LNCaP clone FGC (cell line): ENCODE measurements around the gene ARHGAP31.

ENCODE experiments used
- DNase-seq: peaks from one replicate; pipeline ENCODE4 v3.0.0-alpha.2; 2011; ENCODE audit warnings: low read depth
- H3K4me3 ChIP-seq: 2 replicates; pipeline ENCODE4 v1.5.1; 2011; ENCODE audit warnings: mild to moderate bottlenecking, low read depth, low read length, control low read depth
- TF ChIP-seq, protein P1 (sequence below): IDR thresholded peaks from 2 replicates; pipeline ENCODE4 v1.5.1; 2012; ENCODE audit warnings: mild to moderate bottlenecking; ENCODE audit not compliant: control insufficient read depth, insufficient read depth; ENCODE audit errors: extremely low read depth

The ARHGAP31 gene

GRCh38 chr3:119413603-119414280 lies 119.6 kb downstream of the ARHGAP31 start:
- peak; percentile 8 for DNase-seq
- H3K4me3 ChIP-seq = no peak overlapping the region
- TF ChIP-seq, protein P1, sequence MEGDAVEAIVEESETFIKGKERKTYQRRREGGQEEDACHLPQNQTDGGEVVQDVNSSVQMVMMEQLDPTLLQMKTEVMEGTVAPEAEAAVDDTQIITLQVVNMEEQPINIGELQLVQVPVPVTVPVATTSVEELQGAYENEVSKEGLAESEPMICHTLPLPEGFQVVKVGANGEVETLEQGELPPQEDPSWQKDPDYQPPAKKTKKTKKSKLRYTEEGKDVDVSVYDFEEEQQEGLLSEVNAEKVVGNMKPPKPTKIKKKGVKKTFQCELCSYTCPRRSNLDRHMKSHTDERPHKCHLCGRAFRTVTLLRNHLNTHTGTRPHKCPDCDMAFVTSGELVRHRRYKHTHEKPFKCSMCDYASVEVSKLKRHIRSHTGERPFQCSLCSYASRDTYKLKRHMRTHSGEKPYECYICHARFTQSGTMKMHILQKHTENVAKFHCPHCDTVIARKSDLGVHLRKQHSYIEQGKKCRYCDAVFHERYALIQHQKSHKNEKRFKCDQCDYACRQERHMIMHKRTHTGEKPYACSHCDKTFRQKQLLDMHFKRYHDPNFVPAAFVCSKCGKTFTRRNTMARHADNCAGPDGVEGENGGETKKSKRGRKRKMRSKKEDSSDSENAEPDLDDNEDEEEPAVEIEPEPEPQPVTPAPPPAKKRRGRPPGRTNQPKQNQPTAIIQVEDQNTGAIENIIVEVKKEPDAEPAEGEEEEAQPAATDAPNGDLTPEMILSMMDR = no peak

GRCh38 chr3:119416873-119417272 lies 122.7 kb downstream of the ARHGAP31 start:
- TF ChIP-seq, protein P1 = no peak
- H3K4me3 ChIP-seq = no peak overlapping the region
- no peak for DNase-seq

DNA sequence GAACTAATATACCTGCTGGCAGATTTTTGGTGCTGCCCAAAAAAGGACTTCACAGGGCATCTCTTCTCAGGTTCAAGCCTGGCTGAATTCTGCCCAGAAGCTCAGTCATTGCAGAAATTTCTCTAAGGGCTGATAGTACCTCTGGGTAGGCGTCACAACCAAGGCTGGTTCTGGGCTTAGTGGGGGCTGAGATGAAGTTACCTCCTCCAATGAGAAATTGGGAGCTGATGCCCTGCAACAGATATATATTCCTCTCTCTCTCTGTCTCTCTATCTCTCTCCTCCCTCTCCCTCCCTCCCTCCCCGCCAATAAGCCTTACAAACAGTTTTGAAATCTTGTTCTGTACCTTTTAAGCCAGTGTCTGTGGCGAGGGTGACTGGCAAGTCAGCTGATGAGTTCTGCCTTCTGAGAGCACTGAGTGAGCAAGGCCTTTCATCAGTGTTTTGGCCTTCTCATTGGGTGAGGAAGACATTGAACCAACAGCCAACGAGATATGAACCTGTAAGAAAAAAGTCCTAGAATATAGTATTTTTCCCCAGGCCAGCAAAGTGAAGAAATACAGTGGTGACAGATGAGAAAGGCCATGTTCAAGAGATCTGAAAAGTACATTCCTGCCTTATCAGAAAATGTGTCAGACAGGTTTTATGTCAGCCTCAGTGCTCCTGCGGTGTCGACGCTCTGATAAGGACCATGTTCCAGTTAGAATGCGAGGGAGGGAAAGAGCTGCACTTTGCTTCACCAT lies 123.8 kb downstream of the ARHGAP31 start:
- DNase-seq = no peak
- H3K4me3 ChIP-seq = no peak overlapping the region
- TF ChIP-seq, protein P1 = no peak

DNA sequence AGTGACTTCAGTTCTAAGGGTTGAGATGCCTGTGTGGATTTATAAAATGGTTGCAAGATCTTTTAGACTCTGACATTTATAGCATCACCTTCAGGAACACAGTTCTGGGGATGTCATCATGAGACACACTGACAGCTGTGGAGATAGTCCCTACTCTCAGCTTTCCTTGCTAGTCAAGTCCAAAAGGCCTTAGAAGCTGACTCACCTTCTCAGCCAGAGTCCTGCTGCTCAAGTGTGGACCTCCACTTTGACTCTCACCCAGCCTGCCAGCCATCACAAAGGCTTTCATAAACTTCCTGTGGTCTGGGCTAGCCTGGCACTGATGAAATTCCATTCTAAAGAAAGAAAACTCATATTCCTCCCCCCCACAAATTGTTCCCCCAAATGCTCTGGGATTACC lies 124.5 kb downstream of the ARHGAP31 start:
- no peak overlapping the region for H3K4me3 ChIP-seq
- no peak for DNase-seq
- TF ChIP-seq, protein P1 = no peak

GRCh38 chr3:119420196-119420595 lies 126.0 kb downstream of the ARHGAP31 start:
- H3K4me3 ChIP-seq = no peak overlapping the region
- no peak for DNase-seq
- TF ChIP-seq, protein P1 = peak; percentile 8; the same call in 1 of the 2 replicates

GRCh38 chr3:119427669-119428068 lies 133.5 kb downstream of the ARHGAP31 start:
- no peak overlapping the region for H3K4me3 ChIP-seq
- no peak for DNase-seq
- TF ChIP-seq, protein P1 = no peak
